DMS114 treated with DMSO at 0.1 percent for 48 hours (cell line): ENCODE measurements around the gene MED22.
"Not testable (repeated sequence)": the region's sequence is repeated elsewhere in the genome, so short reads cannot be mapped to it uniquely, and the experiment has no call there.

Experiments
- DNase-seq: peaks from one replicate; lab custom pipeline; 2025; ENCODE audit not compliant: unreplicated experiment; lab: John Stamatoyannopoulos, UW

The MED22 gene

DNA sequence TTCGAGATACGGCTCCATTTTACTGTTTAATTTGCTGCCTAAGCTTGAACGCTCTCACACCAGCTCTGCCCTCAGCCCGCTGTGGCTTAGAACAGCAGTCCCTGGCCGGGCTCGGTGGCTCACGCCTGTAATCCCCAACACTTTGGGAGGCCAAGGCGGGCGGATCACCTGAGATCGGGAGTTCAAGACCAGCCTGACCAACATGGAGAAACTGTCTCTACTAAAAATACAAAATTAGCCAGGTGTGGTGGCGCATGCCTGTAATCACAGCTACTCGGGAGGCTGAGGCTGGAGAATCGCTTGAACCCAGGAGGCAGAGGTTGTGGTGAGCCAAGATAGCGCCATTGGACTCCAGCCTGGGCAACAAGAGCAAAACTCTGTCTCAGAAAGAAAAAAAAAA lies 29.3 kb upstream of the MED22 start:
- not testable (repeated sequence) for DNase-seq

DNA sequence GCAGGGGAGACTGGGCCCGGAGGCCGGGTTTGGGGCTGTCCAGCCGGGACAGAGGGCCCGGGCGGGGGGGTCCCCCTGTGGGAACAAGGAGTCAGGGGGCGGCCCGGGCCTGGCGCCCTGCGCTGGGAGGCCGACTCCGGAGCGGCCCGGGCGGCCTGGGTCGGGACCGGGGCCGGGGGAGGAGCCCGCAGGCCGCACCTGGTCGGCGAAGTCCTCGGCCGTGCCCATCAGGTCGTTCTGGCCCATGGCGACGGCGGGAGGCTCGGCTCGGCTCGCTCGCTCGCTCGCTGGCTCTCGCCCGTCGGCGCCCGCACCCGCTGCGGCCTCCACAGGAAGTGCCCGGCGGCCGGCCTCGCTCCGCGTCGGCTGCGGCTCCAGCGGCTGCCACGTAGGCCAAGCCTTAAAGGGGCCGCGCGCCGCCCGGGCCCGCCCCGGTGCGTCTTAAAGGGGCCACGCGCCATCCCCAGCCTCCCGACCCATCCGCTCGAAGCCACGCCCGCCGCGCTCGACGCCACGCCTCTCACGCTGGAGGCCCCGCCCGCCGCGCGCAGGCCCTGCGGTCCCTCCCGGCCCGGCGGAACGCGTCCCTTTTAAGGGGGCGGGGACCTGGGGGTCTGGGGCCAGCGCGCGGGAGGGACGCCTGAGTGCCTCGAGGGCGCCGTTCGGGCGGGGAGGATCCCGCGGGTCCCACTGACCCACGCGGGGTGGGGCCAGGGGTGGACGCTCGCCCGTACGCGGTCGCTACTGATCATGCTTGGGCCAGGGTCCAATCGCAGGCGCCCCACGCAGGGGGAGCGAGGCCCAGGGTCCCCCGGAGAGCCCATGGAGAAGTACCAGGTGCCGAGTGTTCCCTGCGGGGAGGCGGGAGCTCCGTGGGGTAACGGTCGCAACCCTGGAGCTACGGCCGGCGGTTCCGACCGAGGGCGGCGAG lies 28.1 kb upstream of the MED22 start, which contains the start of the genes STKLD1 and SURF4:
Gene STKLD1 (plus strand): TSS at position 643 of the 931 bp plus-strand sequence. CDS start 108 bp downstream, at position 751.
Gene SURF4 (minus strand): TSS at position 337 of the 931 bp plus-strand sequence. CDS start 91 bp downstream, at position 246.
- DNase-seq, result peak; percentile 80

DNA sequence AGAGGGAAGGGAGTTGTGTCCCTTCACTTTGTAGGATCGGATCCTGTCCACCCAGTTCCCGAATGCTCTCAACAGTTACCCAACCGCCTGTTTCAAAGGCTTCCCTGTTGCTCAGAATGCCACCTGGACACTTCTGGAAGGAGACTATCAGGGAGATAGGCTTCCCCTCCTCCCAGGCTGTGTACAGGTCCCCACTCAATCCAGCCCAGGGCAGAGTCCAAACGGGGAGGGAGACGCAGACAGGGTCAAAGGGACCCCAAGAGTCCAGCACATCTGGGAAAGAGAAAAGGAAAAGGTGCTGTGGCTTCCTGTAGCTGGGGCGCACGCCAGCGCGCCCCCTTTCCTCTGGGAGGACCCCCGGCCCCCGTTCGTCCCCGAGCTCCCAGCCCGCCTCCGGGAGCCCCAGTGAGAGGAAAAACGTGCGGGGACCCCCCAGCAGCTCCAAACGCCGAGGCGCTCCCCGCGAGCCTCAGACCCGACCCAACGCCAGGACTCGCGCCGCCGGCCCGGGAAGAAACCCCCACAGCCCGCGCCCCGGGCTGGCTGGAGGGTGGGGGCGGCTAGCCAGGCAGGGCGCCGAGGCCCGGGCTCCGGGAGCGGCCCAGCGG lies 27.3 kb upstream of the MED22 start:
- DNase-seq, result no peak

DNA sequence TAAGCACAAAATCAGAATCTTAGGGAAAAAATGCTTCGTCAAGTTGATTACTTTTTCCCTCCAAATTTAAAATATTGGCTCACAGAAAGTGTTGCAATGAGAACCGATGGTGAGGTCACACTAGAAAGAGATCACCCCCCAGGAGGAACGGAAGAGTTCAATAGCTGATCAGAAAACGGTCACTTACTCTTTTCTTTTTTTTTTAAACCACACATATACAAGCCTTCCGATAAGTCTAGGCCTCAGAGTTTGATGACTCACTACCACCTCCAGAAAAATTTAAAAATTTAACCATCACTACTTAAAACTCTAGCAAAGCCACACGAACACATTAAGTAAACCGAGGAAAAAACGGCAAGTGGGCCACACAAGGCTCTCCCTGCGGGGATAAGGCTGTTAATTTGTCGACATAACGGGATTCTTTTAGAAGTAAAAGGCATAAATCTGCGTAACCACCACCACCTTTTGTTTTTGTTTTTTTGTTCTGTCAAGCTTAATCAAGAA lies 26.7 kb upstream of the MED22 start:
- no peak for DNase-seq

DNA sequence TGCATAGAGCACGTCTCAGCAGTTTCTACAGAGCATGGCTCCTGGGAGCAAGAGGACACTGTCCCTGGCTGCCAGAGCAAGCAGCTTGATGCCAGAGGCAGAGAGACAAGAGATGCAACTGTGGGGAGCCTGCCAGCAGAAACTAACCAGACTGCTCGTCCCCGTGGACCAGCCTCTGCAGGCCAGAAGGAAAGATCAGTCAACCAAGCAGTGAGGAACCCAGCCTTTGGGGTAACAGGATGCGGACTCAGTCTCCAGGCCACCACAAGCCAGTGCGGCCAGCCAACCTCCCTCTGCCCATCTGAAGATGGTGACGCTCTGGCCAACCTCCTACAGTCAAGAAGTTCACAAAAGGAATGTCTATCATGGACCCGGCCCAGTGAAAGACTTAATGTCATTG lies 24.2 kb upstream of the MED22 start:
- DNase-seq, result no peak

DNA sequence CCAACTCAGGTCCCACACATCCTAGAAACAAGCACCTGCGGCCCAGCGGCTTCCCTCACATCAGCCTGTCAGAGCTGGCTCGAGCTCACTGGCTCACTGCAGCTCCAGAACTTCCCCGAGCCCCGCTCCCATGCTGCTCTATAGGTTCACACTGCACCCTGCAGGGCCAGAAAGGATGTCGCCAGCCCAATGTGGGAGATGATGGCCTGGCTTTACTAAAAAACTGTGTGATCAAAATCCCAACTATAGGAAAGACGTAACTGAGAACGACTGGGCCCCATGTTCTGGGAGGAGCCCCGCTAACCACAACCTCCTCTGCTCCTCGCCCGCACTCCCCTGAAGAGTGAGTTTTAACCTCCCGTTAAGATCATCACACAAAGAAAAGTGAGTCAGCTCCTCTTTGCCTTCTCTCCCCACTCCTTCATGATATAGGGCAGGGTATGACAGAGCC lies 23.4 kb upstream of the MED22 start:
- DNase-seq, result no peak

DNA sequence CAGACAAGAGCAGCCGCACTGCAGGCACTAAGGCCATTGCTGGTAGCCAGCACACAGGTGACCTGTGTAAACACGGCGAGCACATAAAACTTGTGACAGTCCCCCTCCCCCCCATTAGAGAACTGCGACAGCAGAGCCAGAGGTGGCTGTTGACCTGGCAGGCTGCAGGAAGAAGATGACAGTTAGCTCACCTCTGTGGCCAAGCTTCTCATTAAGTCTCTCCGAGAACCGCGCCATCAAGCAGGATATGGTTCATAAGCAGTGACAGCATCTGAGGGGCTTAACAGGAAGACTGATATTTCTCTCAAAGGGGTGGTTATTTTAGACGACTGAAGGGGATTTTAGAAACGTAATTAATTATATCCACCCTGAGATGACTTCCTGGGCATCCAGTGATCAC lies 22.8 kb upstream of the MED22 start:
- no peak for DNase-seq

DNA sequence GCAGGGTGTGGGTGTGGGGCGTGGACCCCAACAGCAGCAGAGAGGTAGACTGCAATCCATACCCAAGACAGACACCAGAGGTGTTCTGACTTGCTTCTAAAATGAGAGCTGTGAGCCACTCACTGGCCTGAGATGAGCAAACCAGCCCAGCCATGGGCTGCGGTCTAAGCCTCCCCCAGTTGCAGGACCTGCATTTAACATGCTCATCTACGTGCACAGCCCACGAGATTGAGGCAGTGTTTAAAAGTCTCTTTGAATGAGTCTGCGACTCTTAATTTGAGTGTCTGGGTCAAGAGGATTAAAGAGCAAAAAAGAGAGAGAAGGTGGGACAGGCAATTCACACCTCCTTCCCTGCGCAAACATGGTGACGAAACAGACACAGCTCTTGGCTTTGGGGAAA lies 22.0 kb upstream of the MED22 start:
- no peak for DNase-seq

DNA sequence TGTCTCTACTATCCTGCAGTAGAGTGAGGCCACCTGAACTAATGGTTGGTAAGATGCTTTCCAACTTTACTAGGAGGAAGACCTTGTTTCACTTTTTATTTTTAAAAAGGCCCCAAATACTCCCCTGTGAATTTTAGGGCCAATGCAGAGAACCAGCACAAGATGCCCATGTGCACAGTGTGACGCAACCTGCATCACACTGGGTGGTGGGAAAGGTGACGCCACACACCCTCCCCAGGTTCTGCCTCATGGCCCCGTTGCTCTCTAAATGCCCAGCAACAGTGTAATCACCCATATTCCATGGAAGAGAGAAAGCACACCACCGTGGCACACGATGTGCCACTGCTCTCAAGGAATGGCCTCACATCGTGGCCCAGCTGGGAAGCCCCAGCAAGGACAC lies 21.5 kb upstream of the MED22 start:
- DNase-seq, result no peak

DNA sequence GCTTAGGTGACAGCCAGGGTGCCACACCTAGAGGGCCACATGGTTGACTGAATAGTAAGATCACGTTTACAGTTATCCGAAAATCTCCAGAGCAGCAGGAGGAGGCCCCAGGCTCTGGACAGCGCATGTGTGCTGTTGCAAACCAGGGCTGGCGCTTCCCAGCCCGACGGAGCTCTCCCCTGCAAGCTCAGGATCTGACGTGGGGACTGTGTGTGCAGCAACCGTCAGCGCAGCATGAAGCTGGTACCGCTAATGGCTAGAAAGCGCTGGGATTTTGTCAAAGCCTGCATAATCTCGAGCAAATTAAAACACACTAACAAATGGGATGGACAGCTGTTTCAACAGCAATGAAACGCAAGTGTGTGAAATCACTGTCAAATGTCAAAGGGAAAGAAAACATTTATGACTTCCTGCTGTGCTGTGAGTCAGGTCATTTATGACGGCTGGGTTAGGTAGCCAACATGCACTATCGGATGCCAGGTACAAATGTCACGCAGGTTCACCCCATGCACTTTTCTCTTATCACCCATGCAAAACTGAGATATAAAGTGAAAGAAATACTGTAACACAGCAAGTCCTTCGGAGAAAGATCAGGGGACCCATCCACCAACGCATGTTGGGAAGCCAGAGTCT lies 20.4 kb upstream of the MED22 start:
- no peak for DNase-seq

DNA sequence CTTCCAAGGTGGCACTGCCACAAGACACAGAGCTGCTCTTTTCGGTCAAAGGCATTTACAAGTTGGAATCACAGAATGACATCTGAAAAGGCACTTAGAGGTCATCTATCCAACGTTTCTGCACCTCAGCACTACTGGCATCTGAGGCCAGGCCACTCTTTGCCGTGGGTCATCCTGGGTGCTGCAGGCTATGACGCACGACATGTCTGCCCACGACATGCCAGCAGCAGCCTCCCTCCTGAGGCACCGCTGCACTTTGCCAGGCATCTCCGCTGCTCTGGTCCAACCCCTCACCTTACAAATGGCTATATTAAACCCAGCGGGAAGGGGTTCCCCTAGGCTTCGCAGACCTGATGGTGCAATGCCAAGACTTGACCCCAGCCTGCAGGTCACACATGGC lies 19.8 kb upstream of the MED22 start:
- no peak for DNase-seq

DNA sequence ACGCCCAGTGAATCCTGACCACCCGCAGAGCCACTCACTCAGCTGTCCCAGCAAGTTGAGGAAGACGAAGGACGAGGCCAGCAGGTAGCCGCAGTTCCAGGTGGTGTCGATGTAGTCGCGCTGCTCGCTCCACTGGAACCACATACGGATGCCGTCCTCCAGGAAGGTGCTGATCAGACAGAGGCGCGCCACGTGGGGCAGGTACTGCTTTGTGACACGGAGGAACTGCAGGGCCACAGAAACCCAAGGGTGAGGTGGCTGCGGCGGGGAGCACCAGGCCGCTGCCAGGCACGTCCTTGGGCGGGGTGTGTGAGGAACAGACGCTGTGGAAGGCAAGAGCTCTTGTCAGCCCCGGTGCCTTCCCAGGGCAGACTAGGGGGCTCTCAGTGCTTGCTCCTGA lies 19.3 kb upstream of the MED22 start:
- no peak for DNase-seq

DNA sequence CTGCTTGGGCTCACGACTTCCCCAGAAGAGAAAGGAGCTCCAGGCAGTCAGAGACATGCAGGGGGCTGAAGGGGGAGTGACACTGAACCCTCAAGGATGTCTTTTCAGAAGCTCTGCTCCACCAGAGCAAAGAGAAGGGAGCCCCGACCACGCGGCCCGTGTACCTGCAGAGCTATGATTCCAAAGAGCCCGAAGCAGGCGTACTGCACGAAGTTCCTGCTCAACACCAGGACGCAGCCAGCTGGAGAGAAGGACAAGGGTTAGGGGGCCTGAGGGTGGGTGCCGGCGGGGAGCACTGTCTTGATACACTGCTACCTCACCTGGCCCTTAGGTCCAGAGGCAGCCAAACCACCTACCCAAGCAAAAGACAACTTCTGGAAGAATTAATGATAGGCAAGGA lies 18.5 kb upstream of the MED22 start:
- no peak for DNase-seq

DNA sequence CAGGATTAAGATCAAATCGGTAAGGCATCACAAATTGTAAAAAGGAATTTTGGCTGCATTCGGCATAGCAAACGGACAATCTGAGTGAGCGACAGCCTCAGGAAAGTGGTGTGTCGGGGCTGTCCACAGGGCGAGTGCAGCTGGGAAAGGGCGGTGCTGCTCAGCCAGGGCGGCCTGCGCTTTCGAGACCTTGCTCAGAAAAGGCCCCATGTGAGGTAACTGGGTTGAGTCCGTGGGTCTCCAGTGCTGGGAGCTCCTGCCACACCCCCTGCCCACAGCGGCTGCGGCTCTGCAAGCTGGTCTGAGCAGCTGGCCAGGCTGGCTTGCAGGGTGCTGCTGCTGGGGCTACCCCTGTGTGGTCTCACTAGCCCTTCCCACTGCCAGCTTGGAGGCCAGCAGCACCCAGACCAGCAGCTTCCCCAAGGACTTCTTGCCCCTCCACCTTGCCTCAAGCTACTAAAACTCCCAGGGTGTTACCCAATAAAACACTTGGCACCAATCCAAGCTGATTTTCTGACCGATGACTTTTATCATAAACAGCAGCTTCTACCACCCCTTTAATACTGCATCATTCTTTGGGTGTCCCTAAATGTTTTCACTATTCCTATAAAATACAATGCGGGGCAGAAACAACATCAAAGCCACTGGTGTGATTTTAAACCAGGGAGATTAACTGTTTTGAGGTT lies 14.6 kb upstream of the MED22 start:
- no peak for DNase-seq

DNA sequence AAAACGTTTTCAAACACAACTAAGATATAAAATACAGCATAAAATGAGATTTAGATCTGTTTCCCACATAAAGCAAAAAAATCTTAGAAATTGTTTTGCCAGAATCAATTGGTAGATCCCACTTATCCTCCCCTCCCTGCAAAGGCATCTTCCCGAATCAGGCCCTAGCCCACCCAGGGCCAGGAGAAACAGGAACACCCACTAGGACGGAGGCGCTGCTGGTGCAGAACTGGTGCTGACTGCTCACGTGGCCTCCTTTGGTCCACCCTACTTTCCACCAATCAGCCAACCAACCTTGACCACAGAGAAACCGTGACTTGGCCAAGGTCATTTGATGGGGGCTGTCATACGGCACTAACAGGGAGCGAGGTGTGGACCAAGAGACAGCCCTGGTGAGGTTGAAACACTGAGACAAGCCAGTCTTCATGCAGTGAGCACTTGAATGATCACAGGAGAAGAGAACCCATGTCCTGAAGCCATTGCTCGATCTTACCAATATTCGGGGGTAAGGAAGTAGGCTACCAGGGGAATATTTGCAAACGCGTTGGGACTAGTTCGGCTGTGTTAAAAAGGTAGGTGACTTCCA lies 13.7 kb upstream of the MED22 start:
- DNase-seq, result no peak

DNA sequence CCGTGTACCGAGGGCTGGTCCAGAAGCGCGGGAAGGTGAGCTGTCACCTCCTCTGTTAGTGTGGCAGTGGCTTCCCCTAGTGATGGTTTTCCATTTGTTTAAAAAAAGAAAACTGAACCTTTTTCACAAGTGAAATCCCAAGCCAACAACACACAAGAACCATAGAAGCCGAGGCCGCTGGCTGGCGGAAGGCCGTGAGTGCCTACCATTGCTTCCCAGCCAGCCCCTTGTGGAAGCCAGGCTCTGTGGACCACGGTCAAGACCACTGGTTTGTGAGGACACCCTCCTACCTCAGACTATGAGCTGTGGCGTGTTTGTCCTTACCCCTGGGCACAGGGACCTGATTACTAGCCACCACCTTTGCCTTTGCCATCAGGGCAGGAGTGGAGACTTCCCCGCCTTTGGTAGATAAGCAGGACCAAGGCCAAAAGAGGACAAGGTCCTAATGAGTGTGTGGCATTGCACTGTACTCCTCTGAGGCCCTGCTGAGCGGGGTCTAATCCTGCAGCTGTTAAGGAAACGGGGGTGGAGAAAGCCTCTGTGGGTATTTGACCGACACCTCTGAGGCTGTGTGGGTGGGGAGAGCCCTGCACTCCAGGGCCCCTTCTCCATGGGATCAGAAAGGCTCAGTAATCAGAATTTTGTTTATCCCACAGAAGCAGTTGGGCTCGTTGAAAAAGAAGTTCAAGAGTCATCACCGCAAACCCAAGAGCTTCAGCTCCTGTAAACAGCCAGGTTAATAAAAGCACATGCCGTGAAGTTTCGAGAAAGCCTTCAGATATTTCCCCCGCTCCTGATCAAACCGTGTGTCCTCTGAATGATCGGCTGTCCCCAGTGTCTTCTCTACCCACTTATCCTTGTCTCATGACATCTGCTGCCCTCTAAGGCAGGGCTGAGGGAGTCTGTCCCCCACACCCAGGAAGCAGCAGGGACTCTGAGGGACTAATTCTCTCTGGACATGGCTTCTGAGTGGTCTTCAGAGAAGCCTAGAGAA lies 12.8 kb upstream of the MED22 start:
- no peak for DNase-seq

DNA sequence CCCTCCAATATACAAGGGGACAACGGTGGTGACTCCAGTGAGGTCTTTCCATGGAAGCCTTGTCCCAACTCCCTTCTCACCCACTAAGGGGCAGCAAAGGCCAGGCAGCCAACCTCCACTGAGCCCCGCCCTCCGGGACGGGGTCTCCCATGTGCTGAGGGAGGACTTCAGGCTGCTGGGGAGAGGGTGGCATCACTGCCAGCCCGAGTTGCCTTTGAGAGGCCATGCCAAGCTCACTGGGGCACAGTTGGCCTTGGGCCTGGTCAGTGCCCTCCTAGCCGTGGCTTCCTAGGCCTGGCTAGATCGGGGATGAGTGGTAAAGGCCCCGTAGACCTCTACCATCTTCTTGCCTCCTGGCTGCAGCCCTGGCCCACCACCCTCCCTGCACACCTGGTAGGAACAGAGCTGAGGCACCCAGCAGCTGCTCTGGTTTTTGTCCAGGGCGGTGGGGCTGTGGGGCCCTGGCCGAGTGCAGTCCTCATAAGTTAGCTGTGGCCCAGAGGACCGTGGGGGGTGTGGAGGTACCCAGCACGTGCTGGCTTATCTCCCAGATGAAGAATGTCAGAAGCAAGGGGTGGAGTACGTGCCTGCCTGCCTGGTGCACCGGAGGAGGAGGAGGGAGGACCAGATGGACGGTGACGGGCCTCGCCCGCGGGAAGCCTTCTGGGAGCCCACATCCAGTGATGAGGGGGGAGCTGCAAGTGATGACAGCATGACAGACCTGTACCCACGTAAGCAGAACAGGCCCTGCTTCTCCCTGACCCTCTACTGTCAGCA lies 11.7 kb upstream of the MED22 start:
- no peak for DNase-seq

DNA sequence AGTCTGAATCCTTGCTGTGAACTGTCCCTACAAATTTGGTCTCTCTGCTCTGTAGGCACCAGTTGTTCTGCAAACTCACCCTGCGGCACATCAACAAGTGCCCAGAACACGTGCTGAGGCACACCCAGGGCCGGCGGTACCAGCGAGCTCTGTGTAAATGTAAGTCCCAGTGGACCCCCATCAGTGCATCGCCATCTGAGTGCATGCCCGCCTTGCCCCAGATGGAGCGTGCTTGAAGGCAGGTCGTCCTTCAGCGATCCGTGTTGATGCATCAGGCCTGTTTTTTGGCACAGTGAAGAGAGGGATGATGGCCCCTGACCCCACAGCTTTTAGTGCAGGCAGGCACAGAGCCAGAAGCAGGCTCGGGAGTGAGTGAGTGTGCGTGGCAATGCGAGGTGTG lies 9.7 kb upstream of the MED22 start:
- no peak for DNase-seq
